ENCODE data around the gene RNF144A. TPM values are rescaled to one million over a fixed set of nuclear protein-coding genes. Genes with fewer than 3 reads are reported as not detected.
A peak's percentile ranks its signal among the peaks of the same experiment; 100 is the strongest.

The RNF144A gene
- total and polyA plus RNA-seq, 8 donors, result 1.4 to 71.4 (median 5.6) TPM

DNA sequence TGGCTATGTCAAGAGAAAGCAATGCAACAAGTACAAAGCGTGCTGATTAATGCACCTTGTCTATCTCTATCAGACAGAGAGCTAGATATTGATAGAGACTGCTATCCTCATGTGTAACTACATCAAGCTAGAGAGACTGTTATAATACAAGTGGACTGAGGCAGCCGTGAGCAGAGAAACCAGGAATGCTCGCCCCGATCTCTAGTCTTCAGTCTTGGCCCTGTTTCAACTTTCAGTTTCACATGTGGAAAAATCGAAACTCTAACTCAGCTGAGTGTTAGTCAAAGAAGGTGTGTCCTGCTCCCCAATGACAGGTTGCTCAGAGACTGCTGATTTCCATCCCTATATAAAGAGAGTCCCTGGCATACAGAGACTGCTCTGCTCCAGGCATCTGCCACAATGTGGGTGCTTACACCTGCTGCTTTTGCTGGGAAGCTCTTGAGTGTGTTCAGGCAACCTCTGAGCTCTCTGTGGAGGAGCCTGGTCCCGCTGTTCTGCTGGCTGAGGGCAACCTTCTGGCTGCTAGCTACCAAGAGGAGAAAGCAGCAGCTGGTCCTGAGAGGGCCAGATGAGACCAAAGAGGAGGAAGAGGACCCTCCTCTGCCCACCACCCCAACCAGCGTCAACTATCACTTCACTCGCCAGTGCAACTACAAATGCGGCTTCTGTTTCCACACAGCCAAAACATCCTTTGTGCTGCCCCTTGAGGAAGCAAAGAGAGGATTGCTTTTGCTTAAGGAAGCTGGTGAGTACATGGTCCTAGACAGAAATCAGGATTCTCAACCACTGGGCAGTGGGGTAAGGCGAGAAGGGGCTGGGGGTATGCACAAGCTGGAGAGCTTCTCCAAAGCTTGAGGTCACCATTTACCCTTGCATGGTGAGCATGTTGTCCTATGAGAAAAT, 39.6 kb upstream of the RNF144A start, which contains the start of gene RSAD2:
RSAD2 (plus strand) TSS at position 376 of the 903 bp plus-strand sequence; CDS start at position 400, 24 bp downstream.
- Histone ChIP-seq H3K4me1 (peaks cover 5 to 26% (median 16%) of the 10 kb centered on the region in 4 donors), H3K27me3 (no peaks in the 10 kb centered on the region), H3K36me3 (no peaks in the 10 kb centered on the region), H3K27ac (peak within 1 kb of the TSS; percentile 6 to 79 (median 67)), H3K4me3 (peak within 1 kb of the TSS; percentile 50 to 54 (median 53)), H3K9me3 (peaks cover 0 to 4% (median 0%) of the 10 kb centered on the region in 4 donors)
- no peak for TF ChIP-seq POLR2A (IDR thresholded peaks at IDR 0.05)
- TF ChIP-seq, protein P1, sequence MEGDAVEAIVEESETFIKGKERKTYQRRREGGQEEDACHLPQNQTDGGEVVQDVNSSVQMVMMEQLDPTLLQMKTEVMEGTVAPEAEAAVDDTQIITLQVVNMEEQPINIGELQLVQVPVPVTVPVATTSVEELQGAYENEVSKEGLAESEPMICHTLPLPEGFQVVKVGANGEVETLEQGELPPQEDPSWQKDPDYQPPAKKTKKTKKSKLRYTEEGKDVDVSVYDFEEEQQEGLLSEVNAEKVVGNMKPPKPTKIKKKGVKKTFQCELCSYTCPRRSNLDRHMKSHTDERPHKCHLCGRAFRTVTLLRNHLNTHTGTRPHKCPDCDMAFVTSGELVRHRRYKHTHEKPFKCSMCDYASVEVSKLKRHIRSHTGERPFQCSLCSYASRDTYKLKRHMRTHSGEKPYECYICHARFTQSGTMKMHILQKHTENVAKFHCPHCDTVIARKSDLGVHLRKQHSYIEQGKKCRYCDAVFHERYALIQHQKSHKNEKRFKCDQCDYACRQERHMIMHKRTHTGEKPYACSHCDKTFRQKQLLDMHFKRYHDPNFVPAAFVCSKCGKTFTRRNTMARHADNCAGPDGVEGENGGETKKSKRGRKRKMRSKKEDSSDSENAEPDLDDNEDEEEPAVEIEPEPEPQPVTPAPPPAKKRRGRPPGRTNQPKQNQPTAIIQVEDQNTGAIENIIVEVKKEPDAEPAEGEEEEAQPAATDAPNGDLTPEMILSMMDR (IDR thresholded peaks at IDR 0.05), result no peak
- TF ChIP-seq POLR2AphosphoS5 (IDR thresholded peaks at IDR 0.05), result peak in 2 of 3 donors; percentile 42 to 53
- peak; percentile 40 to 91 for DNase-seq
- whole genome bisulfite sequencing, 5 donors, result 13 to 31% (median 26%) methylated on average over 10 of the region's 10 CpGs
- intact Hi-C loops (cut with DNase I; ENCODE audit: low total_unique reads), result no loop called here

DNA sequence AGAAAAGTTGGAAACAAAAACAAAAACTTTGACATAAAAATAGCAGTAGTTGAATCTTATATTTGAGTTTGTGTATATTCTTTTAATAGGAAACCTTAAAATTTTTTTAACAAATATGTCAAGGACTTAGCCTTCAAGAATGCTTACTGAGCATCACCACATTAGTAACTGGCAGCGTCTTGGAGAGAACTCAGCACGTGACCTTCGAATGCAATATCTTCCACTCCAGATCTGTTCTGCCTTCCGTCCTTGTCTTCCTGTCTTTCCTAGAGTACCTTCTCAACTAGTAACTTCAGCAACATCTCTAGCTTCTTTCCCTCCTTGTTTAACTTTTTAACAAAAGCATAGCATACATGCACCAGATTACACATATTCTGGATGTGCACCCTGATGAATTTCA, 38.7 kb upstream of the RNF144A start:
- H3K36me3 ChIP-seq, result no peaks in the 10 kb centered on the region
- H3K9me3 ChIP-seq, result peaks cover 0 to 4% (median 0%) of the 10 kb centered on the region in 4 donors
- peaks cover 5 to 26% (median 16%) of the 10 kb centered on the region in 4 donors for H3K4me1 ChIP-seq
- DNase-seq, result no peak
- TF ChIP-seq, protein P1 (IDR thresholded peaks at IDR 0.05), result no peak
- TF ChIP-seq EP300 (IDR thresholded peaks at IDR 0.05), result no peak
- TF ChIP-seq POLR2AphosphoS5 (IDR thresholded peaks at IDR 0.05), result no peak
- no peak for TF ChIP-seq POLR2A (IDR thresholded peaks at IDR 0.05)
- no peak overlapping the region for H3K27ac ChIP-seq
- WGBS, 5 donors, result 76 to 83% (median 78%) methylated on average over 4 of the region's 4 CpGs
- H3K27me3 ChIP-seq, result no peaks in the 10 kb centered on the region
- peak overlapping the region in 1 of 4 donors; percentile 50 for H3K4me3 ChIP-seq
- intact Hi-C loops (cut with DNase I; ENCODE audit: low total_unique reads), result no loop called here

DNA sequence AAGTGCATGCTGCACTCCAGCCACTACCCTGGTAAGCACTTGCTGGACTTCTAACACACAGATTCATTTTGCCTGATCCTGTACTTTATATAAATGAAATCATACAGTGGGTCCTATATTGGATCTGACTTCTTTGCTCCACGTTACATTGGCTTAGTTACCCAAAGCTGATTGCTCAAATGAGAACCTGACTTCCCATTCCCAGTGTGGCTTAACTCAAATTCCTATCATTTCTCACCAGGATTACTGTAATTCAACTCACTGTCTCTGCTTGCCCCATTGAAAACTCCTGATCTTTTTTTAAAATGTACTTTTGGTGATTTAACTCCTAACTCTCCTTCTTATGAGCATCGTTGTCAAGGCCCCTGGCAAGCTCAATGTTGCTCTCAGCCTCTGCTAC, 38.2 kb upstream of the RNF144A start:
- H3K27ac ChIP-seq, result no peak overlapping the region

DNA sequence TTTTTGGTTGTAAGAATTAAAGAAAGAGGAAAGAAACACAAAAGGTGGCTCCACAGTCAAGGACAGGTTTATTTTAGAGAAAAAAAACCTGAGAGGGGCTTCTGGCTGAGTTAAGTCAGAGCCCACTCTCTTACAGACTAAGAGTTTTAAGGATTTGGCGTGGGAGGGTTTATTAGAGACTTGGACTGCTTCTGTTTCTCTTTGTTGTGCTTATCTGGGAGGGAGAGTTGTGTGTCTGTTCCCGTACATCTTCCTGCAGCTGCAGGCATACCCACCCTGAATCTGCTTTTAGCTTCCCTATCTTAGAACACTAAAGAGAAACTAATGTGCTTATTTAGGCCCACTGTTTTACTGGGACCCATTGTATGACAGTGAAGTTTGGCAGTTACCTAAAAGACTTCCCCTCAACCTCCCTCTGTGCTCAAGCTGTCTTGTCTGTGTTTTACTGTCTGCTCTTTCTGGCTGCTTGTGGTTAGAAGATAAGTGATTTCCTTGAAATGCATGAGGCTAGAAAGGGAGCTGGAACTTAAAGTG, 36.9 kb upstream of the RNF144A start:
- H3K9me3 ChIP-seq, result no peaks in the 10 kb centered on the region
- no peak overlapping the region for H3K27ac ChIP-seq
- WGBS, 5 donors, result 65 to 90% (median 76%) methylated on average over 2 of the region's 2 CpGs
- H3K4me1 ChIP-seq, result peaks cover 5 to 26% (median 16%) of the 10 kb centered on the region in 4 donors
- intact Hi-C loops (cut with DNase I; ENCODE audit: low total_unique reads), result no loop called here
- no peak overlapping the region for H3K4me3 ChIP-seq
- DNase-seq, result no peak
- H3K36me3 ChIP-seq, result no peaks in the 10 kb centered on the region
- no peak for TF ChIP-seq POLR2A (IDR thresholded peaks at IDR 0.05)
- TF ChIP-seq, protein P1 (IDR thresholded peaks at IDR 0.05), result no peak
- no peak for TF ChIP-seq POLR2AphosphoS5 (IDR thresholded peaks at IDR 0.05)
- no peak for TF ChIP-seq EP300 (IDR thresholded peaks at IDR 0.05)
- no peaks in the 10 kb centered on the region for H3K27me3 ChIP-seq

More for the DNA sequence above, 38.2 kb upstream of the RNF144A start:
- TF ChIP-seq, protein P1 (IDR thresholded peaks at IDR 0.05), result no peak
- TF ChIP-seq POLR2A (IDR thresholded peaks at IDR 0.05) (no peak), EP300 (IDR thresholded peaks at IDR 0.05) (no peak), POLR2AphosphoS5 (IDR thresholded peaks at IDR 0.05) (no peak)
- Histone ChIP-seq H3K4me1 (peaks cover 5 to 26% (median 16%) of the 10 kb centered on the region in 4 donors), H3K4me3 (peak overlapping the region in 1 of 4 donors; percentile 50), H3K27me3 (no peaks in the 10 kb centered on the region), H3K9me3 (peaks cover 0 to 1% (median 0%) of the 10 kb centered on the region in 4 donors), H3K36me3 (no peaks in the 10 kb centered on the region)
- 75 to 89% (median 77%) methylated on average over 2 of the region's 2 CpGs for WGBS, 5 donors
- intact Hi-C loops (cut with DNase I; ENCODE audit: low total_unique reads), result no loop called here
- no peak for DNase-seq

Data from stomach (tissue), 9 donors.